HG03457 (cell line): Measurements from ENCODE around the gene THADA.

Experiments used
- ATAC-seq: cut with Tn5 transposase; IDR thresholded peaks from one replicate; pipeline ENCODE4 v1.9.1; 2021; ENCODE audit warnings: moderate number of reproducible peaks; ENCODE audit not compliant: unreplicated experiment

Gene THADA

GRCh38 chr2:43265001-43265400 lies 330.8 kb downstream of the THADA start:
- no peak for ATAC-seq

- ATAC-seq = no peak
These were observed 332.9 kb downstream of the THADA start for GRCh38 chr2:43262951-43263350.

GRCh38 chr2:43262239-43262638 lies 333.6 kb downstream of the THADA start:
- ATAC-seq = no peak

GRCh38 chr2:43259512-43259911 lies 336.3 kb downstream of the THADA start:
- no peak for ATAC-seq

GRCh38 chr2:43258547-43259156 lies 337.2 kb downstream of the THADA start:
- ATAC-seq = no peak

GRCh38 chr2:43255296-43255910 lies 340.4 kb downstream of the THADA start:
- no peak for ATAC-seq

GRCh38 chr2:43254331-43254730 lies 341.5 kb downstream of the THADA start:
- no peak for ATAC-seq

- no peak for ATAC-seq
These were observed 344.6 kb downstream of the THADA start for GRCh38 chr2:43251171-43251731.

GRCh38 chr2:43250015-43250414 lies 345.8 kb downstream of the THADA start:
- ATAC-seq = no peak

GRCh38 chr2:43248621-43249020 lies 347.2 kb downstream of the THADA start:
- no peak for ATAC-seq

- ATAC-seq = no peak
These were observed 349.2 kb downstream of the THADA start for GRCh38 chr2:43246641-43247040.

GRCh38 chr2:43241558-43241957 lies 354.3 kb downstream of the THADA start:
- ATAC-seq = no peak

- no peak for ATAC-seq
These were observed 355.1 kb downstream of the THADA start for GRCh38 chr2:43240766-43241150.

GRCh38 chr2:43239981-43240765 lies 355.7 kb downstream of the THADA start:
- ATAC-seq = no peak

GRCh38 chr2:43238813-43239212 lies 357.0 kb downstream of the THADA start:
- no peak for ATAC-seq

GRCh38 chr2:43238176-43238575 lies 357.7 kb downstream of the THADA start:
- ATAC-seq = no peak

GRCh38 chr2:43233218-43234212 lies 362.3 kb downstream of the THADA start:
- ATAC-seq = no peak

GRCh38 chr2:43230951-43231827 lies 364.6 kb downstream of the THADA start:
- no peak for ATAC-seq

GRCh38 chr2:43230351-43230885 lies 365.4 kb downstream of the THADA start:
- no peak for ATAC-seq
